ENCODE data around the gene SLC30A1. TPM values are rescaled to one million over a fixed set of nuclear protein-coding genes. Genes with fewer than 3 reads are reported as not detected.

SLC30A1 gene
- total RNA-seq, 1 experiment from 2014 or later = 16.1 TPM

- no peak for DNase-seq (ENCODE audit: low read depth)
Observed at GRCh38 chr1:211607754-211608473, 29.0 kb upstream of the SLC30A1 start.

DNA sequence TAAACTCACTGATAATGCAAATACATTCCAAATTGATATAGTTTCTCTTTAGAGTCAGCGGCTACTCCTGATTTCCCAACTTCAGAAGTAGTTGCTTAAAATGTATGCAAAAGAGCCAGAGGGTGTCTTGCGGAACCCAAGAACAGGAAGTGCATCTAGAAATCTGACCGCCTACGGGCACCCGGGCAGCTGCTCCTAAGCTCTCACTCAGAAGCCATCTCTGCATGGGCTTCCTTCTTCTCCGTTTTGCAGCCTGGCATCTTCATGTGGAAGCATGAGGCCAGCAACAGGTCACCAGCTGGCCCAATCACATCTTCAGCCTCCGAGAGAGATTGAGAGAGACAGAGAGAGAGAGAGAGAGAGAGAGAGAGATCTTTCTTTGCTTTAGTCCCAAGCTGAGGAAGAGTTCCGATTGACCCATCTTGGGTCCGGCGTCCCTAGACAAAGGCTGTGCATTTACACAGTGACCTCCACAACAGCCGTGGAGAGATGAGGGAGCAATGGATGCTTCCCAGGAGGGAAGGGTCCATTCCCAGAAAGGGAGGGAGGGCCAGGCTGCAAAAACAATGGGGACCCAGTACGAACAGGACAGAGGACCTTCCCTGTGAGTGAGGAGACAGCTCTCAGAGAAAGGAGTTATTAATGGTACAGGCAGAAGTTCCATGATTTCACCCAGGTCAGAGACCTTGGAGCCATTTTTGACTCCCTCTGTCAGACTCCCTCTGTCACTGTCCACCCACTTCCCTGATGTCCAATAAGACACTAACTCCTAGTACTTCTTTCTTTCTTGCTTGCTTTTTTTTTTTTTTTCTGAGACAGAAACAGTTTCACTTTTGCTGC lies 28.2 kb upstream of the SLC30A1 start:
- peak; percentile 22 for DNase-seq (ENCODE audit: low read depth)

DNA sequence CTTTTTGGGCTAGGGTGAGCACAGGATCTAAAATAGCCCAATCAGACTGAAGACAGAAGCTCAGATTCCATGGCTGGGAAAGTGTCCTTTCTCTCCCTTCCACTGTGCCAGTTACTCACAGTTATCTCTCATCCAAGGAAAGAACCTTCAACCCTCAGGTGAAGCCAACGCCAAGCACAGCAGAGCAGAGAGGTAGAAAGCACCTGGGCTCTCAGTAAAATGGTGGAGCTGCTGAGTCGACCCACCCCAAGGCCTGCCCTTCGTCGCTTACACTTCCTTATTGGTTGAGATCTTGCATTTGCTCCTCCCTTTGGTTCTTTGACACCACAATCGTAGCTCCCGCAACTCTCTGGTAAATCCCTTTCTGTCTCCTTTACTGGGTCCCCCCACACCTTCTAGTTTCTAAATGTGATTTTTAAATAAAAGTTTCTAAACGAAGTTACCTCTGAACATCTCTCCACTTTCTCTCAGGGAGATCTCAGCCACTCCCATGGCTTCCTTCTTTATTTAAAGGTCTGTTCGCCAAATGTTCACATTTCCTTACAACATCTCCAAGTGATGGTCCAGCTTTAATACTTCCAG lies 27.5 kb upstream of the SLC30A1 start:
- DNase-seq (ENCODE audit: low read depth) = no peak

- DNase-seq (ENCODE audit: low read depth) = no peak
Observed at GRCh38 chr1:211605603-211606331, 26.8 kb upstream of the SLC30A1 start.

DNA sequence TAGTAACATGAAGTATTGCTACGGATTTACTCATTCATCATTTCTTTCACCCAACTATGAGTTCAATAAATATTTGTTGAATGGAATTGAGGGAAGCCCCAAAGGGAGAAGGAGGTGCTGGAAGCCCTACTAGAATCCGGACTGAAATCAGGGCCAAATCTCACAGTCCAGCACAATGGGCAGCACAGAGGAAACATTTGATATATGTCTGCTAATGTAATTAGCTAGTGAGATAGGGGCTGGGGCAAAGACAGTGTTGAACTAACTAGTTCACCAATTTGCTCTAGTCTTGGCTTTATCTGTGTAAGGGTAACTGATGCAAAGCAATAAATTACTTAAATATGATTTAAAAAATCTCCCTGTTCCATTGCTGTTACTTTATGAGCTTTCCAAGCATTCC lies 26.1 kb upstream of the SLC30A1 start:
- DNase-seq (ENCODE audit: low read depth) = no peak

DNA sequence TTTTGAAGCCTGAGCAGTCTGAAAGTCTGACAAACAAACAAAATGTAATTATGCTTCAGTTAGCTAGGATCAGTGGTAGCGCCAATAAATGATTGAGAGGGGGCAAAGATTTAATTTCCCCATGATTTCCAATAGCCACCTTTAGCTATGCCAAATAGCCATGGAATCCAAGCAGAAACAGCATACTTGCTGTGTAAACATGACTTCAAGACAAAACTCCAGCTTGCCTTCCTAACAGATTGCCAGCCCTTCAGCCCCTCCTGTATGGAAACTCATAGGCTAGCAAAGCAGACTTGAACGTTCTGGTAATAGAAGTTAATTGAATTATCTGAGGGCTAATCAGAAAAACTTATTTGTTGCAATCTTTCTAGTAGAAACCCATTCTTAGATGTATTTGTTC lies 25.6 kb upstream of the SLC30A1 start:
- no peak for DNase-seq (ENCODE audit: low read depth)

DNA sequence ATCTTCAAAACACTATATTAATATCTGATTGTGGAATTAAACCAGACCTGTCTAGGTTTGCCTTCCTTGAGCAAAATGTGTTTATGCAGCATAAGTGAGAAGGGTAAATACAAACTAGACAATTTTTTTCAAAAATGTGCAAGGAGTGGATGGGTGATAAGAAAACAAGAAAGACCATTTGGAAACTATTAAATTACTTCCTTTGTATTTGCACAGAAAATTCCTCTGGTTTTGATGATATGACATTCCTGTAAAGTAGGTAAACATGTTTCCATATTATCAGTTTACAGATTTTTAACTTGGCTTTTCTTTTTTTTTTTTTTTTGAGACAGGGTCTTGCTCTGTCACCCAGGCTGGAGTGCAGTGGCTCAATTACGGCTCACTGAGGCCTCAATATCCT lies 24.8 kb upstream of the SLC30A1 start:
- DNase-seq (ENCODE audit: low read depth) = no peak

DNA sequence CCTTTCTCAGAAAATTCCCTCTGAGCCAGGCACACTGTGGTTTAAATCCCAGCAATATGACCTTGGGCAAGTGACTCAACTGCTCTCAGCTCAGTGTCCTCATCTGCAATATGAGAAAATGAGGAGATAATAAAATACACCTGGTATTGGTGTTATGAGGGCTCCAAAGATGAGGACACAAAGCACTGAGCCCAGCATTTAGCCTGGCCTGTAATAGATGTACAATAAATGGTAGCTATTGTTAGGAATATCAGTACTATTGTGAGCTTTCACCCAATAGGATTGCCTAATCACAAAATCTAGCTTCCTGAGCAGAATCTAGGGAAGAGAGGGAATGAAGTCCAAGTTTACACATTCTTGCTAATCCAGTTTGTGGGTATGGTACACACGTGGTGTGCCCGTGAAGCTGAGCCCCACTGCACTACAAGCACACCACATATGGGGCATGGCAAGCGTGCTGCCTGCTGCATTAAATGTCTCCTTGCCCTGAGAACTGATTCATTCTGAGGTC lies 24.3 kb upstream of the SLC30A1 start:
- DNase-seq (ENCODE audit: low read depth) = peak; percentile 78

DNA sequence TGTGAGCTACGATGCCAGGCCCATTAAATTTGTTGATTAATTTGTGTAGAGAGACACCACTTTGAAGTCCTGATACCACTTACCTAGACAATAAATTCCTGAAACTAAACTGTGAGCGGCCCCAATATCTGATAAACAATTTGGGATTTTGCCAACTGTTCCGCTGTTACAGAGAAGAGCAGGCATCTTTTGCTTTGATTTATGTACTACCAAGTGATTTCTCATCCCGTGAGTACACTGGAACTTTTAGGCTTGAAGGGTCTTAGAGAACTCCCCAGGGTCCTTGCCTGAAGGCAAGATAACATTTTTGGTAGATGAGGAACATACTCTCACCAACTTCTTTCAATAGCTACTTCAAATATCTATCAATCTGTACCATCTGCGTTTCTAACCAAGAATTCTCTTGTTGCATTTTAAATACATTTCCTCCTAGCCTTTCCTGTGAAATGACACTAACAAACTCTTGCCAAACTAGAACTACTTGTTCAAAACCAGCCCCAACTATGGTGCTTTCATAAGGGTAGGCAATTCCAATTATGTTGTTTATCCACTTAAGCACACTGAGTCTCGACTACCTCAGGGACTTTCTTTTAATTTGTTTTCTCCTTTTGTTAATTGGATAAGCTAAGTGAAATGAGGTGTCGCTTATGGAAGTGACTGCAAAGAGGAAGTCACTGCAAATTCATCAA lies 23.2 kb upstream of the SLC30A1 start:
- DNase-seq (ENCODE audit: low read depth) = no peak

GRCh38 chr1:211601159-211601558 lies 22.2 kb upstream of the SLC30A1 start:
- no peak for DNase-seq (ENCODE audit: low read depth)

- no peak for DNase-seq (ENCODE audit: low read depth)
Observed at GRCh38 chr1:211599250-211599649, 20.3 kb upstream of the SLC30A1 start.

- no peak for DNase-seq (ENCODE audit: low read depth)
Observed at GRCh38 chr1:211598514-211598913, 19.6 kb upstream of the SLC30A1 start.

DNA sequence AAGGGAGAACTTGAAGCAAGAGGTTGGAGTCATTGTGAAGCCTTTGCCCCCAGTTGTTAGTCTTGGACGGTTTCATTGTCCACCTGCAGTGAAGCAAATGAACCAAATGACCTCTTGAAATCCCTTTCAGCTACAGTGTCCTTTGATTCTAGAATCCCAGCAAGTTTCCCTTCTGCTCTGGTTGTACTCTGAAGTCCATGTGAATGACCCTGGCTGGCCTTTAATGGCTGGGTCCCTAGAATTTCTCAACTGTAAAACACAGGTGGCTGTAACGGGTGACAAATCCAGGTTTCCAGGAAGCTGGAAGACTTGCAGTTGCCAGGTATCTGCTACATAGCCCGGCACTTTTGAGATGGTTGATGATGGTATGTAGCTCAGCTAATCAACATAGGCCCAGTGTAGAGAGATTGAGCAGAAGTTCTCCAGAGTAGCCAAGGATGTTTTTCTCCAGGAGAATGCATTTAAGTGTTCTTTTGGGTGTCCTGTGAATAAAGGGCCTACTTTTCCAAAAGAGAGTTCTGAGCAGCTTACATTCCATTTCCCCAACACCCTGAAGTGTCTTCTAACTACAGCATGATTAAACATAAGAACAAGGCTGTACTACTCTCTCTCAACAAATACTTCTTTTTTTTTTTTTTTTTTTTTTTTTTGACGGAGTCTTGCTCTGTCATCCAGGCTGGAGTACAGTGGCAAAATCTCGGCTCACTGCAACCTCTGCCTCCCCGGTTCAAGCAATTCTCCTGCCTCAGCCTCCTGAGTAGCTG lies 17.6 kb upstream of the SLC30A1 start:
- DNase-seq (ENCODE audit: low read depth) = no peak

DNA sequence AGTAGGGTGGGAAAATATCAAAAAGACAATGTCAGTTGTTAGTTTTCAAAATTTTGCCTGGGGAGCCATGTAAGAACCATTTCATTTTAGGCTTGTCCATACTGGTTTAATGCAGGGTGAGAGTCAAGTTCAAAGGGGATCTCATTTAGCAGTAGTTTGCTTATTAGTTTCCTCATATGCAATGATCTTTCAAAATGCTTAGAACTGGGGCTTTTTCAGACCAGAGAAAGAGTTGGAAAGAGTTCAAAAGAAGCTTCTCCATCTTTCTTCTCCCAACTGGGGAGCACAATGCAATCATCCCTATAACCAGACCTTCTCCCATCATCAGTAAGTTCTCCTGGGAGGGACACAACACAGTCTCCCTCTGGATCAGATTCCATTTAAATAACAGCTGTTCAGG lies 16.5 kb upstream of the SLC30A1 start:
- no peak for DNase-seq (ENCODE audit: low read depth)

DNA sequence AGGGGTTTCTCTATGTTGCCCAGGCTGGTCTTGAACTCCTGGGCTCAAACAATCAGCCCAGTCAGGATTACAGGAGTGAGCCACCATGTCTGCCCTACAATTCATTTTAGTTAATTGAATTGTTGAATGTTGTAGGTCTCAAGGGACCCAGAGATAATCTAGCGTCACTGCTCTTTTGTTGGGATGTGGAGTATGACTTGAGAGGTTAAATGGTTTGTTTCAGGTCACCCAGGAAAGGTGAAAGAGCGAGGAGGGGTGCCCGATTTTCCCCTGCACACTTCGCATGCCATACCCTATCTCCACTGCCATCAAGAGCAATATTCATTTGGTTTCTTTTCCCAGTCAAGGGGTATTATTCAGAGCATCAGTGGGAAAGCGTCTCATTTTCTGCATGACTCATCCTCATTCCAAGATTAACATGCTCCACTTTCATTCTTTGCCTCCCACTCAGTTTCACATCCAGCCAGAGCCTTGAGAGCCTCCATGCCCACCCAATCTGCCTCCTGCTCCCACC lies 13.1 kb upstream of the SLC30A1 start:
- peak; percentile 92 for DNase-seq (ENCODE audit: low read depth)

GRCh38 chr1:211589782-211590721 lies 11.1 kb upstream of the SLC30A1 start:
- DNase-seq (ENCODE audit: low read depth) = peak; percentile 82

GRCh38 chr1:211588711-211589110 lies 9.8 kb upstream of the SLC30A1 start:
- no peak for DNase-seq (ENCODE audit: low read depth)

DNA sequence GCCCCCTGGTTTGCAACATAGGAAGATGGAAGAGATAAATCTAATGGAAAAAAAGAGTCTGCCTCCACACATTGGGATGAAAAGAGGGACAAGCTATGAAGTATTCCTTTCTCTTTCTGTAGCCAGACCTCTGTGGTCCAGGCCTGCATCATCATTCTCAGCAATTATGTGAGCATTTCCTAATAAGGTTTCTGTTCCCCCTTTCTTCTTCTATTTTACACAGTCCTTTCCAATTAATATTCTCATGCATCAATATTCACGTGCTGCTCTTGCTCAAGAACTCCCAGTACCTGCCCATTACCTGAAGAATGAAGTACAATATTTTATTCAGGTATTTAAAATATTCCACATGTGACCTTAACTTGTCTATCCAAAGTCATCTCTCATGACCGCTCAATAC lies 8.2 kb upstream of the SLC30A1 start:
- no peak for DNase-seq (ENCODE audit: low read depth)

- no peak for DNase-seq (ENCODE audit: low read depth)
Observed at GRCh38 chr1:211586538-211586937, 7.6 kb upstream of the SLC30A1 start.
